Spleen (tissue), 7 donors: ENCODE measurements around the gene COL25A1.

Source experiments
- POLR2AphosphoS5 ChIP-seq, 3 donors: sonication (generic); formaldehyde crosslinking; IDR thresholded peaks; one replicate each; pipeline ENCODE4 v1.5.1; 2017; ENCODE audit warnings: antibody characterized with exemption in 3 of 3
- TF ChIP-seq, protein P1 (sequence below), 11 experiments: fragments of 200-600 bp in 7 of 11; fragments of 450-650 bp in 4 of 11; sonication (generic) in 4 of 11; IDR thresholded peaks in 8 of 11; conservative IDR thresholded peaks in 3 of 11; 1 replicate in 7 of 11; 2 replicates in 4 of 11; pipeline versions ENCODE4 v1.4.0 to v1.8.0; 2016 to 2021; ENCODE audit warnings: antibody characterized with exemption in 11 of 11, inconsistent platforms in 4 of 11, mild to moderate bottlenecking in 1 of 11
- donor health status: DM: no; HTN: no; CAD: no; lungs with moderate emphysema.
- donor health status: DM: no; HTN: no; CAD: no.
- donor health status: DM: no; HTN: no; CAD: no.

DNA sequence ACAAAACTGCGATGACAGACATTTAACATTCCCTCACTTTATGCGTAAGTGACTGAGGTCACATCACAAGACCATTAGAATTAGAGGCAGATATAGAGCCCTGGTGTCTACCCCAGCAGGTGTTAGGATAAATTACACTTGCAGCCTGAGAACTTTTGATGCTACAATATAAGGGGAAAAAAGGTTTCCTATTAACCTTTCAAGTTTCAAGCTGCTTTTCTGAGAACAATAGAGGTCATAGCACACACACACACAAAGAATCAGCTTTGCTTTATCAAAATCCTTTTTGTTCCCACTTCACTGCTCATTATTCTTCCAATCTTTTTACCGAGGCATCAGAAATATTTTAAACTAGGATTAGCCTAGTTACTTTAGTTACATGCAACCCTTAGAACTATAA lies 119.8 kb downstream of the COL25A1 start:
- TF ChIP-seq, protein P1, sequence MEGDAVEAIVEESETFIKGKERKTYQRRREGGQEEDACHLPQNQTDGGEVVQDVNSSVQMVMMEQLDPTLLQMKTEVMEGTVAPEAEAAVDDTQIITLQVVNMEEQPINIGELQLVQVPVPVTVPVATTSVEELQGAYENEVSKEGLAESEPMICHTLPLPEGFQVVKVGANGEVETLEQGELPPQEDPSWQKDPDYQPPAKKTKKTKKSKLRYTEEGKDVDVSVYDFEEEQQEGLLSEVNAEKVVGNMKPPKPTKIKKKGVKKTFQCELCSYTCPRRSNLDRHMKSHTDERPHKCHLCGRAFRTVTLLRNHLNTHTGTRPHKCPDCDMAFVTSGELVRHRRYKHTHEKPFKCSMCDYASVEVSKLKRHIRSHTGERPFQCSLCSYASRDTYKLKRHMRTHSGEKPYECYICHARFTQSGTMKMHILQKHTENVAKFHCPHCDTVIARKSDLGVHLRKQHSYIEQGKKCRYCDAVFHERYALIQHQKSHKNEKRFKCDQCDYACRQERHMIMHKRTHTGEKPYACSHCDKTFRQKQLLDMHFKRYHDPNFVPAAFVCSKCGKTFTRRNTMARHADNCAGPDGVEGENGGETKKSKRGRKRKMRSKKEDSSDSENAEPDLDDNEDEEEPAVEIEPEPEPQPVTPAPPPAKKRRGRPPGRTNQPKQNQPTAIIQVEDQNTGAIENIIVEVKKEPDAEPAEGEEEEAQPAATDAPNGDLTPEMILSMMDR (IDR thresholded peaks at IDR 0.05 in 8 of 11, conservative IDR thresholded peaks at IDR 0.05 in 3 of 11): no peak
- TF ChIP-seq POLR2AphosphoS5 (IDR thresholded peaks at IDR 0.05): no peak
